Left ventricle myocardium inferior (tissue), 1 donor: ENCODE measurements around the gene PCID2. TPM values are rescaled to one million over a fixed set of nuclear protein-coding genes. Genes with fewer than 3 reads are reported as not detected.
A peak's percentile ranks its signal among the peaks of the same experiment; 100 is the strongest.

Experiments used
- DNase-seq: peaks from one replicate; pipeline ENCODE4 v3.0.0-alpha.2; 2020
- H3K27ac ChIP-seq: fragments of 200-600 bp; replicated peaks from 2 replicates; pipeline ENCODE4 v1.8.0; 2021
- H3K27me3 ChIP-seq: fragments of 200-600 bp; 2 replicates; pipeline ENCODE4 v1.8.0; 2021; ENCODE audit warnings: low read depth
- H3K36me3 ChIP-seq: fragments of 200-600 bp; 2 replicates; pipeline ENCODE4 v1.8.0; 2021
- H3K4me1 ChIP-seq: fragments of 200-600 bp; 2 replicates; pipeline ENCODE4 v1.8.0; 2021
- H3K4me3 ChIP-seq: fragments of 200-600 bp; 2 replicates; pipeline ENCODE4 v1.8.0; 2021; ENCODE audit warnings: mild to moderate bottlenecking, moderate library complexity
- H3K9me3 ChIP-seq: fragments of 200-600 bp; replicated peaks from 2 replicates; pipeline ENCODE4 v1.8.0; 2021
- CTCF ChIP-seq: fragments of 200-600 bp; IDR thresholded peaks from 2 replicates; pipeline ENCODE4 v1.8.0; 2021; ENCODE audit warnings: antibody characterized with exemption, mild to moderate bottlenecking, borderline replicate concordance
- intact Hi-C: fragments of 100-400 bp; cut with micrococcal nuclease; formaldehyde crosslinking; loops from one replicate; pipeline ENCODE4 v1.11.0; 2022
- total RNA-seq: library from RNA; stranded (reverse); fragmentation: NEBNext Ultra II Directional; extraction: Animal tissue kit (Norgen Biotek cat#: 25700); gene quantifications from one replicate; pipeline ENCODE4 v1.2.1, GENCODE V29; 2021
- donor health status: DM: no; HTN: yes; CAD: no; lungs with severe emphysema.

Gene PCID2
- total RNA-seq, 1 donor from 2014 or later = 54.5 TPM

DNA sequence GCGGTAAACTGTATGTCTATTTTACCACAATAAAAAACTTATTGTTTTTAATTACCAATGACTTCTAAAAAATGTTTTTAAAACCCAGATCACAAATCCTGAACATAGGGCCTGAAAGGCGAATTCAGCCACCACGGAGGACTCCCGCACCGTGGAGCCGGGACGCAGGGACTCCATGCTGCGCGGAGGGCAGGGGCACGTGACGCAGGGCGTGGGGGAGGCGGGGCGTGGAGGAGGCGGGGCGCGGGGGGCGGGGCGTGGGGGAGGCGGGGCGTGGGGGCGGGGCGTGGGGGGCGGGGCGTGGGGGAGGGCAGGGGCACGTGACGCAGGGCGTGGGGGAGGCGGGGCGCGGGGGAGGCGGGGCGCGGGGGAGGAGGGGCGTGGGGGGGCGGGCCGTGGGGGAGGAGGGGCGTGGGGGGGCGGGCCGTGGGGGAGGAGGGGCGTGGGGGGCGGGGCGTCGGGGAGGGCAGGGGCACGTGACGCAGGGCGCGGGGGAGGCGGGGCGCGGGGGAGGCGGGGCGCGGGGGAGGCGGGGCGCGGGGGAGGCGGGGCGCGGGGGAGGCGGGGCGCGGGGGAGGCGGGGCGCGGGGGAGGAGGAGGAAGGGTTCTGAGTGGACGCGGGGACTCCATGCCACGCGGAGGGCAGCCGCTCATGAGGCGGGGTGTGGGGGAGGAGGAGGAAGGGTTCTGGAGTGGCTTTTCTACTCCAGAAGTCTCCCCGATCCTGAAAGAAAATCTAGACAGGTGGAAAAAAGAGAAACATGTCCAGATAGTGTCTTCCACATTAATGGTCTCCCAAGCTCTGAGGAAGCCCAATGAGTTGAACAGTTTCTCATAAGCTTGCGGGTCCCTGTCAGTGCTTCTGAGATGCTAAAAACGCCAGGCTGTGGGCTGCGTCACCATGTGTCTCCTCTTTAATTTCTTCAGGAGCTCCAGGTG, 54.4 kb downstream of the PCID2 start:
- peak overlapping the region; percentile 90 for H3K27ac ChIP-seq

DNA sequence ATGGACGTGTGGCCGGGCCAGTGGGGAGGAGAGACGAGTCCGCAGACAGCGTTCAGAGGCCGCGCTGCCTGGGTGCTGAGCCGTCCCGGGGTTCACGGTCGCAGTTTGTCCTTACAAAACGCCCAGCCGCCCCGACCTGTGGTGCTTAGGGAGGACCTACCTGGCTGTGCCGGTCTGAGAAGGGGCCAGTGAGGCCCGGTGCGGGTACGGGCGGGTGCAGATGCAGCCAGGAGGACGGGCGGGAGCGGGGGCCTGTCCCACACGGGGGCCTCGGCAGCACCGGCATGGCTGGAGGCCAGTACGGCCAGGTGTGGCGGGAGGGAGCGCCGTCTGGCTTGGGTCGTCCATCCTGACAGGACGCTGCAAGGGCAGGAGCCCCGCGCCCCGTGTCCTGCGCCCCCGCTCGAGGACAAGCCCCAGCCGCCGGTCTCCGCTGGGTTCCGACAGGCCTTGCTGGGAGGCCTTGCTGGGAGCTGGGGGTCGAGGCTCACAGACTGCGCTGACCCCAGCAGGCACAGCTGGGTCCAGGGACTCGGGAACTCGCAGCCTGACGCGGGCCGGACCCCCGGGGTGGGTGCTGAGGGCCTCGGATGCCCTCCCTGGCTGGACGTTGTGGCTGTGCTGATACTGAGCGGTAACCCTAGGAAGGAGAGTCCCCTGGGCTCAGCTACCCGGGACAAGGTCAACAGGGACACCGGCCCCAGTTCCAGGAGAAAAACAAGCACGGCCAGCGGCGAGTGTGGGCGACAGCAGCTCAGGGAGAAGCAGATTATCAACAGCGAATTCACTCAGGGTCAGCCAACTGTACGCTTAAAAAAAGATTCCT, 55.3 kb downstream of the PCID2 start:
- H3K4me1 ChIP-seq = peaks cover 23% of the 10 kb centered on the region
- peak; percentile 48 for DNase-seq
- H3K4me3 ChIP-seq = peak overlapping the region; percentile 67
- peak overlapping the region; percentile 90 for H3K27ac ChIP-seq
- TF ChIP-seq CTCF = no peak
- intact Hi-C loops = no loop called here
- no peaks in the 10 kb centered on the region for H3K9me3 ChIP-seq
- no peaks in the 10 kb centered on the region for H3K36me3 ChIP-seq
- peaks cover 3% of the 10 kb centered on the region for H3K27me3 ChIP-seq

More for the DNA sequence above, 54.4 kb downstream of the PCID2 start:
- peaks cover 11% of the 10 kb centered on the region for H3K27me3 ChIP-seq
- H3K9me3 ChIP-seq = no peaks in the 10 kb centered on the region
- H3K4me3 ChIP-seq = peak overlapping the region; percentile 67
- peak; percentile 81 for DNase-seq
- H3K36me3 ChIP-seq = no peaks in the 10 kb centered on the region
- TF ChIP-seq CTCF = no peak
- intact Hi-C loops = loop anchor here (2.0 kb wide), 1 partner anchor 33 kb away; no protein-coding TSS in a partner anchor
- H3K4me1 ChIP-seq = peaks cover 23% of the 10 kb centered on the region

DNA sequence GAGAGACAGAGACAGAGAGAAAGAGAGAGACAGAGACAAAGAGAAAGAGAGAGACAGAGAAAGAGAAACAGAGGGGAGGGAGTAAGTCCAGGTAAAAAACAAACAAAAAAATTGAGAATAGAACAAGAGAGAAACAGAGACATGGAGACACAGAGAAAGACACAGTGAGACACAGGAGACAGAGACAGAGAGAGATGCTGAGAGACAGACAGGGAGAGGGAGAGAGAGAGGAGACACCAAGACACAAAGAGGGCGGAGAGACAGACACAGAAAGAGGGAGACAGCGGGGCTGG, 55.8 kb downstream of the PCID2 start:
- Histone ChIP-seq H3K36me3 (no peaks in the 10 kb centered on the region), H3K27me3 (peaks cover 3% of the 10 kb centered on the region), H3K4me1 (peaks cover 23% of the 10 kb centered on the region), H3K9me3 (no peaks in the 10 kb centered on the region), H3K4me3 (peak overlapping the region; percentile 67), H3K27ac (peak overlapping the region; percentile 90)
- TF ChIP-seq CTCF = no peak
- DNase-seq = no peak
- intact Hi-C loops = no loop called here

DNA sequence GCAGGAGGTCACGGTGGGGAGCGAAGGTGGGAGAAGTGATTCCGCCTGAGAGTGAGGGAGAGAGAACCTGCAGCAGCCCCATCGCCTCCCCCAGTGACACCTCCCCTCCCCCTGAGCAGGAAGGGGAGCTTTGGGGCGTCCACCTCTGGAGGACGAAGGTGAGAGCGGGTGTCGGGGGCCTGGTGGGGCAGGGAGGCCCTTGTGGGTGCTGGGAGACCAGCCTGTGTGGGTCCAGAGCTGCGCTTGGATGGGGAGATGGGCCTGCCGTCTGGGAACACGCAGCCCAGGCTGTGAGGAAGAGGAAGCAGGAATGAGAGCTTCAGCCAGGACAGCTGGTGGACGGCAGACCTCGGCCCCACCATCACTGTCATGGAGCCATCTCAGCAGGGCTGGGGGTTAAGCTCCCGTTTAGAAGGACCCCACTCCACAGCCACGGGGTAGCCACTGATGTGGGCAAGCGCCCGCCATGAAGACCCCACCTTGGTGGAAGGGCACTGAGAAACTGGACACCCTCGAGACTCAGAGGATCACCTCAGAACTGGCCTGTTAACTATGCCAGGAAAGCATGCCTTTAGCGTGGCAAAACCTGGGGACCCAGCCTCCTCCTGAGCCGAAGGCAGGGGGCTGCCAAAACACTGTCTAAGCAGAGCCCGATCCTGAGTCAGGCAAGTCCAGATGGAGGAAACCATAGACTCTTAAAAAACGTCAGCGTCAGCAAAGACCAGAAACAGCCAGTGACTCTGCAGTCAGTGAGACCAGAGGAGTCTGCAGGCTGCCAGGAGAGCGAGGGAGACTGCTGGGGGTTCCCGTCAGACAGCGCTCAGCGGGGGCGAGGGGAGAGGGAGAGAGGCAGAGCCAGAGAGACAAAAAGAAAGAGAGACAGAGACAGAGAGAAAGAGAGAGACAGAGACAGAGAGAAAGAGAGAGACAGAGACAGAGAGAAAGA, 56.5 kb downstream of the PCID2 start:
- Histone ChIP-seq H3K36me3 (no peaks in the 10 kb centered on the region), H3K4me1 (peaks cover 23% of the 10 kb centered on the region), H3K27me3 (peaks cover 3% of the 10 kb centered on the region), H3K27ac (peak overlapping the region; percentile 90), H3K9me3 (no peaks in the 10 kb centered on the region), H3K4me3 (peak overlapping the region; percentile 67)
- intact Hi-C loops = no loop called here
- DNase-seq = no peak
- TF ChIP-seq CTCF = no peak
